ENCODE results near the gene DNAJA3. TPM values are rescaled to one million over a fixed set of nuclear protein-coding genes. Genes with fewer than 3 reads are reported as not detected.

DNAJA3 gene
- total and polyA plus RNA-seq, 10 of the 15 experiments (the other 5 are each of a cell fraction or from before 2014, with no cell fraction given) = 8.4 to 141 (median 60.8) TPM

DNA sequence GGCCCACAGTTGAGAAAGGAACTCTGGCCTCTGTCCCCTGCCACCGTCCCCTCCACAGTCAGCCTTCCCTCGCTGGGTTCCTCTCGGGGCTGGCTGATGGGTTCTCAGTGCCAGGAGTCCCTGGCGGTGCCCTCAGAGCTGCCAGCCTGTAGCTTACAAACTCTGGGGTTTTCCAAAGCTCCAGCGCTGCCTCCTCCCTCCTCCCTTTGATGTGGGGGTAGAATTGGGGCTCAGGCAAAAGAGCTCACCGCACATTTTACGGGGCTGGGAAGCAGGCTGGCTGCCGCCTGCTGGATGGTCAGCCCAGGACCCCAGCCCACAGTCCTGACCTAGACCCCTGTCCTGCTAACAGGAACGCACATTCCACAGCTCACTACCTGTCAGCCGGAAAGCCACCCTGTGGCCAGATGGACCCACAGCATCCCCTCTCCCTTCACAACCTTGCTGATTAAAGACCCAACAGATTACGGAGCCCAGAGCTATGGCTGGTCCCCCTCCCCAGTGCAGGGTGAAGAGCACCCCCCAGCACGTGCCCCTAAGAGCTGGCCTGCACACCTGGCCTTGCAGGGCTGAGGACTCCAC is 48.0 kb upstream of the DNAJA3 start (continued):
- TF ChIP-seq IRF4 (IDR thresholded peaks at IDR 0.05; ENCODE audit: low read depth, low read length) (no peak), WRNIP1 (IDR thresholded peaks at IDR 0.05; ENCODE audit: borderline replicate concordance, low read depth, low read length) (no peak), SREBF1 (IDR thresholded peaks at IDR 0.05; ENCODE audit: low read length) (no peak), BHLHE40 (IDR thresholded peaks at IDR 0.05; ENCODE audit: borderline replicate concordance in 1 of 2, low read depth in 2 of 2, low read length in 1 of 2) (no peak)
- TF ChIP-seq, protein P1, sequence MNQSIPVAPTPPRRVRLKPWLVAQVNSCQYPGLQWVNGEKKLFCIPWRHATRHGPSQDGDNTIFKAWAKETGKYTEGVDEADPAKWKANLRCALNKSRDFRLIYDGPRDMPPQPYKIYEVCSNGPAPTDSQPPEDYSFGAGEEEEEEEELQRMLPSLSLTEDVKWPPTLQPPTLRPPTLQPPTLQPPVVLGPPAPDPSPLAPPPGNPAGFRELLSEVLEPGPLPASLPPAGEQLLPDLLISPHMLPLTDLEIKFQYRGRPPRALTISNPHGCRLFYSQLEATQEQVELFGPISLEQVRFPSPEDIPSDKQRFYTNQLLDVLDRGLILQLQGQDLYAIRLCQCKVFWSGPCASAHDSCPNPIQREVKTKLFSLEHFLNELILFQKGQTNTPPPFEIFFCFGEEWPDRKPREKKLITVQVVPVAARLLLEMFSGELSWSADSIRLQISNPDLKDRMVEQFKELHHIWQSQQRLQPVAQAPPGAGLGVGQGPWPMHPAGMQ (IDR thresholded peaks at IDR 0.05; ENCODE audit: borderline replicate concordance) = no peak

DNA sequence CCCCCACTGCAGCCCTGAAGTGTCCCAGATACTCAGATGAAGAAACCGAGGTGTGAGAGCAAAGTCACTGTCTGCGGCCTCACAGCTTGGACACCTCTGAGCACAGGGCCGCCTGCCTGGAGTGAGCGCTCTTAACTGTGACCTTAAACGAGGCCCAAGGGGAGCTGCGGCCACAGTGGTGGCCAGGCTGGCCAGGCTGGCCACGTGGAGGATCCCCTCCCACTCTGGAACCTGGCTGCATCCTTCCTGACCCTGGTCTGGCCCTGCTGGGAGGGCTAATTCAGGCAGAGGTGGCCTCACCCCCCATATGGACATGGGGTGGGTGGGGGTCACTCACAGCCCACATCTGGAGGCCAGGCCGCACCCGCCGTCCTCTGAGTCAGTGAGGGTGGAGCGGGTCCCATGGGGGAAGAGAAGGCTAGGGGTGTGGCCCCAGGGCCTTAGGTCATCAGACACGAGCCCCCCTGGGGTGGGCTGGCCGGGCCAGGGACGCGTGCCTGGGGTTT is 47.5 kb upstream of the DNAJA3 start:
- FAIRE-seq (no peak), ATAC-seq (no peak), DNase-seq (ENCODE audit: low read depth, low spot score) (no peak)
- Histone ChIP-seq H3K36me3 (ENCODE audit: control insufficient read depth in 2 of 2, insufficient read depth in 2 of 2, low read length in 1 of 2) (peaks cover 0 to 2% of the 10 kb centered on the region in 2 experiments; a peak in 1 of 4 replicates), H3K9me3 (replicated peaks; ENCODE audit: control insufficient read depth, insufficient read depth, low read length) (no peaks in the 10 kb centered on the region), H3K4me1 (ENCODE audit: control insufficient read depth, insufficient read depth, low read length) (no peaks in the 10 kb centered on the region), H3K79me2 (ENCODE audit: control insufficient read depth, insufficient read depth, low read length) (no peaks in the 10 kb centered on the region), H2AFZ (ENCODE audit: control insufficient read depth, low read depth, low read length) (no peak overlapping the region), H4K20me1 (ENCODE audit: control insufficient read depth, insufficient read depth) (no peaks in the 10 kb centered on the region), H3K27me3 (replicated peaks in 1 of 2; ENCODE audit: control insufficient read depth in 2 of 2, insufficient read depth in 2 of 2, low read length in 1 of 2) (no peaks in the 10 kb centered on the region), H3K9ac (ENCODE audit: control insufficient read depth, insufficient read depth, low read length) (no peak overlapping the region), H3K4me2 (ENCODE audit: control insufficient read depth, insufficient read depth) (no peak overlapping the region), H3K27ac (ENCODE audit: control insufficient read depth, insufficient read depth) (no peak overlapping the region), H3K4me3 (no peak overlapping the region)
- intact Hi-C loops (cut with micrococcal nuclease; ENCODE audit: unreplicated experiment) (no loop called here), in situ Hi-C loops (cut with MboI) (no loop called here)
- TF ChIP-seq ZNF217 (IDR thresholded peaks at IDR 0.05) (no peak), IKZF1 (conservative IDR thresholded peaks at IDR 0.05) (no peak), EED (IDR thresholded peaks at IDR 0.05; ENCODE audit: low read depth) (no peak), RAD21 (IDR thresholded peaks at IDR 0.05; ENCODE audit: insufficient read depth, low read depth, low read length) (no peak), LARP7 (IDR thresholded peaks at IDR 0.05) (no peak), SREBF1 (IDR thresholded peaks at IDR 0.05; ENCODE audit: low read length) (no peak), FOXK2 (IDR thresholded peaks at IDR 0.05) (no peak)
- POLR2A ChIA-PET = no interaction called here
- SMC1A ChIA-PET (ENCODE audit: uncharacterized antibody, unreplicated experiment) = no interaction called here
- 88% methylated on average over 15 of the region's 15 CpGs for WGBS (ENCODE audit: insufficient coverage, insufficient replicate concordance, low lambda C conversion rate, missing lambda C conversion rate)
- BruUV-seq (replicated peaks) = no TSS peak
- CTCF ChIA-PET = no interaction called here
- RAD21 ChIA-PET (ENCODE audit: unreplicated experiment) = interaction anchor here (0.8 kb wide), 1 partner anchor 24 kb away, joined by 3 read pairs; no protein-coding TSS in a partner anchor

Data from GM12878 (cell line).